ENCODE data around the gene EP300.
"Not testable (repeated sequence)": the region's sequence is repeated elsewhere in the genome, so short reads cannot be mapped to it uniquely, and the experiment has no call there.

EP300 gene

DNA sequence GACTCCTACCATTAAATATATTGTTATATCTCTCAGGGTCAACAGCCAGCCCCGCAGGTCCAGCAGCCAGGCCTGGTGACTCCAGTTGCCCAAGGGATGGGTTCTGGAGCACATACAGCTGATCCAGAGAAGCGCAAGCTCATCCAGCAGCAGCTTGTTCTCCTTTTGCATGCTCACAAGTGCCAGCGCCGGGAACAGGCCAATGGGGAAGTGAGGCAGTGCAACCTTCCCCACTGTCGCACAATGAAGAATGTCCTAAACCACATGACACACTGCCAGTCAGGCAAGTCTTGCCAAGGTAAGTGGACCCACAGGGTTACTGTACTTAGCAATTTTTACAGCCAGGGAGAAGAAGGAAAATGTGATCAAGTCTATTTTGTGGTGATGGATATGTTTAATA is 35.1 kb downstream of the EP300 start:
- TF ChIP-seq, protein P1, sequence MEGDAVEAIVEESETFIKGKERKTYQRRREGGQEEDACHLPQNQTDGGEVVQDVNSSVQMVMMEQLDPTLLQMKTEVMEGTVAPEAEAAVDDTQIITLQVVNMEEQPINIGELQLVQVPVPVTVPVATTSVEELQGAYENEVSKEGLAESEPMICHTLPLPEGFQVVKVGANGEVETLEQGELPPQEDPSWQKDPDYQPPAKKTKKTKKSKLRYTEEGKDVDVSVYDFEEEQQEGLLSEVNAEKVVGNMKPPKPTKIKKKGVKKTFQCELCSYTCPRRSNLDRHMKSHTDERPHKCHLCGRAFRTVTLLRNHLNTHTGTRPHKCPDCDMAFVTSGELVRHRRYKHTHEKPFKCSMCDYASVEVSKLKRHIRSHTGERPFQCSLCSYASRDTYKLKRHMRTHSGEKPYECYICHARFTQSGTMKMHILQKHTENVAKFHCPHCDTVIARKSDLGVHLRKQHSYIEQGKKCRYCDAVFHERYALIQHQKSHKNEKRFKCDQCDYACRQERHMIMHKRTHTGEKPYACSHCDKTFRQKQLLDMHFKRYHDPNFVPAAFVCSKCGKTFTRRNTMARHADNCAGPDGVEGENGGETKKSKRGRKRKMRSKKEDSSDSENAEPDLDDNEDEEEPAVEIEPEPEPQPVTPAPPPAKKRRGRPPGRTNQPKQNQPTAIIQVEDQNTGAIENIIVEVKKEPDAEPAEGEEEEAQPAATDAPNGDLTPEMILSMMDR (IDR thresholded peaks at IDR 0.05; ENCODE audit: insufficient read depth, low read depth, low read length, missing control alignments) = no peak
- H3K4me3 ChIP-seq (ENCODE audit: low read length) = no peak overlapping the region
- DNase-seq (ENCODE audit: low read depth) = no peak

- TF ChIP-seq, protein P1 (IDR thresholded peaks at IDR 0.05; ENCODE audit: insufficient read depth, low read depth, low read length, missing control alignments) = no peak
- H3K4me3 ChIP-seq (ENCODE audit: low read length) = no peak overlapping the region
- DNase-seq (ENCODE audit: low read depth) = no peak
These were observed 36.2 kb downstream of the EP300 start for GRCh38 chr22:41128606-41129005.

DNA sequence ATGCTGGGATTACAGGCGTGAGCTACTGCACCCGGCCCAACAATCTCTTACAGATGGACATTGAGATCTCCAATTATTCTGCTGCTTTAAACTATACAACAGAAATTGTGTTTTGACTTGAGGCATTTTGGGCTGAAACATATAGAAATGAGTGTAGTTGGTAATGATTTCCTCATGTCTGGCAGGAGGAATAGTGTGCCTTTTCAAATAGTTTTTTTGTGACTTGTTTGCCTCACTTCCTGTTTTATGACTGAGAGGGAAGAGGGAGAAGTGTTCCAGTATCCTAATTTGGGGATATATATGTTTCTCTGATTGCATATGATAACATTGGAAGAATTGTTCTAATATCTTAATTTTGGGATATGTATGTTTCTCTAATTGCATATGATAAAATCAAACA is 40.2 kb downstream of the EP300 start:
- TF ChIP-seq, protein P1 (IDR thresholded peaks at IDR 0.05; ENCODE audit: insufficient read depth, low read depth, low read length, missing control alignments) = no peak
- no peak for DNase-seq (ENCODE audit: low read depth)

DNA sequence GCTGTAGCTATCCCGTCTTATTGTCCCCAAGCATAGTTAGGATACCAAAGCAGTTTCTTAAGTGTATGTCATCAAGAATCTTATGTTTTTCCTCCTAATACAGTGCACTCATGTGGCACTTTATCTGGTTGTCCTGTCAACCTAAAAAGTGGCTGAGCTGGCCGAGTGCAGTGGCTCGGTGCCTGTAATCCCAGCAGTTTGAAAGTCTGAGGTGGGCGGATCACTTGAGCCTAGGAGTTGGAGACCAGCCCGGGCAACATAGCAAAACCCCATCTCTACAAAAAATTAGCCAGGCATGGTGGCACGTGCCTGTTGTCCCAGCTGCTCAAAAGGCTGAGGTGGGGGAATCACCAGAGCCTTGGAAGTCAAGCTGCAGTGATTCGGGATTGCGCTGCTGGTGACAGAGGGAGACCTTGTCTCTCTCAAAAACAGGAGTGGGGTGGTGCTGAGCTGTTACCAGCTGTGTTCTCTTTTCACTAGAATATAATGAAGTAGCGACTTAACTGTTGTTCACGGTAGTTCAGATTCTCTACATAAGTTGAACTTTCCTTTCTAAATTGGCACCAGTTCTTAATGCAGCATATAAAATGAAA is 48.1 kb downstream of the EP300 start:
- no peak for DNase-seq (ENCODE audit: low read depth)
- no peak overlapping the region for H3K4me3 ChIP-seq (ENCODE audit: low read length)
- TF ChIP-seq, protein P1 (IDR thresholded peaks at IDR 0.05; ENCODE audit: insufficient read depth, low read depth, low read length, missing control alignments) = no peak

More for the DNA sequence above, 40.2 kb downstream of the EP300 start:
- no peak overlapping the region for H3K4me3 ChIP-seq (ENCODE audit: low read length)

- not testable (repeated sequence) for DNase-seq (ENCODE audit: low read depth); H3K4me3 ChIP-seq (ENCODE audit: low read length)
These were observed 53.5 kb downstream of the EP300 start for GRCh38 chr22:41145921-41146320.

GRCh38 chr22:41146573-41146972 is 54.2 kb downstream of the EP300 start:
- no peak for DNase-seq (ENCODE audit: low read depth)
- H3K4me3 ChIP-seq (ENCODE audit: low read length) = no peak overlapping the region
- TF ChIP-seq, protein P1 (IDR thresholded peaks at IDR 0.05; ENCODE audit: insufficient read depth, low read depth, low read length, missing control alignments) = no peak

DNA sequence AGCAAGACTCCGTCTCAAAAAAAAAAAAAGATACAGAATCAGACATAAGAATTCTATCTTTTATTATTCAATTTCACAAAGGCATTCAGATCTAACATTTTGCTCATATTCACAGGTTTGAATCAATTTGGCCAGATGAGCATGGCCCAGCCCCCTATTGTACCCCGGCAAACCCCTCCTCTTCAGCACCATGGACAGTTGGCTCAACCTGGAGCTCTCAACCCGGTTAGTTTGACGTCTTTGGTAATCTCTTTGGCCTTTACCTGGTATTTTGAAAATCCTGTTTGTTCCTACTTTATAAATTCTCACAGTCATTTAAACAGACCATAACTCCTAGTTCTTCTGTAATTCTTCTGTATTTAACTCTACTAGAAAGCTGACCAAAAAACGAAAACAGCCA is 55.3 kb downstream of the EP300 start:
- DNase-seq (ENCODE audit: low read depth) = no peak
- TF ChIP-seq, protein P1 (IDR thresholded peaks at IDR 0.05; ENCODE audit: insufficient read depth, low read depth, low read length, missing control alignments) = no peak
- no peak overlapping the region for H3K4me3 ChIP-seq (ENCODE audit: low read length)
